Heart right ventricle (tissue), 16 donors: ENCODE results near the gene NAGS. TPM values are rescaled to one million over a fixed set of nuclear protein-coding genes. Genes with fewer than 3 reads are reported as not detected.
"Not testable (repeated sequence)": the region's sequence is repeated elsewhere in the genome, so short reads cannot be mapped to it uniquely, and the experiment has no call there.

Experiments used
- ATAC-seq, 8 donors: fragments of 200-7000 bp; cut with Tn5 transposase; one replicate each; pipeline ENCODE4 v1.9.1; 2020; ENCODE audit warnings: mild to moderate bottlenecking in 8 of 8, moderate library complexity in 8 of 8, moderate number of reproducible peaks in 1 of 8
- DNase-seq, 2 donors: peaks; one replicate each; pipeline ENCODE4 v3.0.0-alpha.2; 2020
- H3K27ac ChIP-seq, 10 donors: fragments of 200-600 bp; sonication (generic) in 2 of 10; one replicate each; pipeline versions ENCODE4 v1.5.0 to v1.8.0; 2020 to 2022; ENCODE audit warnings: mild to moderate bottlenecking in 3 of 10
- H3K27me3 ChIP-seq, 7 donors: fragments of 200-600 bp; one replicate each; pipeline ENCODE4 v1.8.0; 2021 to 2022; ENCODE audit warnings: mild to moderate bottlenecking in 2 of 7
- H3K36me3 ChIP-seq, 9 donors: fragments of 200-600 bp; sonication (generic) in 1 of 9; one replicate each; pipeline versions ENCODE4 v1.5.0 to v1.8.0; 2020 to 2022; ENCODE audit warnings: mild to moderate bottlenecking in 2 of 9
- H3K4me1 ChIP-seq, 9 donors: fragments of 200-600 bp; sonication (generic) in 1 of 9; one replicate each; pipeline versions ENCODE4 v1.5.0 to v1.8.0; 2020 to 2022; ENCODE audit warnings: mild to moderate bottlenecking in 4 of 9
- H3K4me3 ChIP-seq, 10 donors: fragments of 200-600 bp; sonication (generic) in 2 of 10; one replicate each; pipeline versions ENCODE4 v1.5.0 to v1.8.0; 2020 to 2022; ENCODE audit warnings: mild to moderate bottlenecking in 7 of 10, moderate library complexity in 2 of 10
- H3K9me3 ChIP-seq, 11 donors: fragments of 200-600 bp in 10 of 11; sonication (generic) in 2 of 11; one replicate each; pipeline versions ENCODE4 v1.5.0 to v1.8.0; 2013 to 2022; ENCODE audit warnings: mild to moderate bottlenecking in 2 of 11, control low read depth in 1 of 11, moderate library complexity in 1 of 11
- WGBS, 2 donors: extraction: QIAGEN DNeasy Blood & Tissue Kit; methylation state at CpG; one replicate each; pipeline ENCODE4 v1.1.7; 2013; ENCODE audit warnings: inconsistent platforms in 1 of 2; 5-methylcytosine and 5-hydroxymethylcytosine counted together
- intact Hi-C, 10 donors: fragments of 100-400 bp; cut with DNase I; formaldehyde crosslinking; loops; one replicate each; pipeline versions ENCODE4 v1.11.1 to v1.14.2; 2022
- polyA plus RNA-seq, 2 donors: library from polyadenylated mRNA; stranded (reverse); fragments of 200-250 nt; gene quantifications; one replicate each; pipeline ENCODE4 v1.2.3, GENCODE V29; 2013
- total RNA-seq, 10 donors: library from RNA; stranded (reverse); fragmentation: NEBNext Ultra II Directional in 3 of 10; extraction: Animal tissue kit (Norgen Biotek cat#: 25700) in 3 of 10; gene quantifications; one replicate each; pipeline versions ENCODE4 v1.2.1 to v1.2.4, GENCODE V29; 2021 to 2023
- TF ChIP-seq, protein P1 (sequence below), 9 donors: fragments of 200-600 bp; sonication (generic) in 2 of 9; IDR thresholded peaks; one replicate each; pipeline versions ENCODE4 v1.5.0 to v1.8.0; 2021 to 2022; ENCODE audit warnings: antibody characterized with exemption in 9 of 9, mild to moderate bottlenecking in 5 of 9, moderate library complexity in 1 of 9
- donor health status: Arrhythmogenic right ventricular cardiomyopathy.
- donor health status: ischemic (EF 13 %, LVEDD 7.1; RV severe dilation, severe dysfunction).
- donor health status: healthy with polysubstance abuse.
- donor health status: DM: no; HTN: yes; CAD: no.
- donor health status: DM: no; HTN: no; CAD: no.
- donor health status: ischemic (EF 25% LVEDD 6.9; RV normal size, moderate dysfunction).
- donor health status: ischemic (EF 25% LVEDD 5.7; RV mildly dilated, moderate dysfunction).
- donor health status: healthy.
- donor health status: DM: yes; HTN: yes; CAD: no.
- donor health status: Ischemic cardiomyopathy.
- donor health status: ischemic (EF 35%, LVEDD 5.7; RV mildly dilated, moderate dysfunction).
- donor health status: nonischemic (EF 11% LVEDD 7.7; RV severe dilation, severe dysfunction).
- donor health status: DM: yes; HTN: yes; CAD: no.
- donor health status: PGD.
- donor health status: ischemic (EF 29% LVEDD 5.4; RV normal size, mild dysfunction).
- donor health status: nonischemic (EF 23%, LVEDD 6.1; RV moderate dilation, normal function).

Gene NAGS
- total and polyA plus RNA-seq, 12 donors, result 0.30 to 0.86 (median 0.53) TPM

DNA sequence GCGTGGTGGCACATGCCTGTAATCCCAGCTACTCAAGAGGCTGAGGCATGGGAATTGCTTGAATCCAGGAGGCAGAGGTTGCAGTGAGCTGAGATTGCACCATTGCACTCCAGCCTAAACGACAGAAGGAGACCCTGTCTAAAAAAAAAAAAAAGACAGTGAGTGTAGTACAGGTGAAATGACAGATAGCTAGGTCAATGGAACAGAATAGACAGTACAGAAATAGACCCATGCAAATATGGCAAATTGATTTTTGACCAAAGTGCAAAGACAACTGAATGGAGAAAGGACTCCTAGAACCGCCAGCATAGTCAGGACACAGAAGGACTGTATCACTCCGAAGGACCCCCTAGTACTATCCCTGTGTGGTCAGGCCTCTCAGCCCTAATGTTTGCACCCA lies 34.1 kb upstream of the NAGS start:
- no peaks in the 10 kb centered on the region for H3K4me1 ChIP-seq
- WGBS, 2 donors, result 82 to 83% methylated on average over 4 of the region's 4 CpGs
- H3K27me3 ChIP-seq, result peaks cover 0 to 21% (median 4%) of the 10 kb centered on the region in 7 donors
- no peaks in the 10 kb centered on the region for H3K36me3 ChIP-seq
- TF ChIP-seq, protein P1, sequence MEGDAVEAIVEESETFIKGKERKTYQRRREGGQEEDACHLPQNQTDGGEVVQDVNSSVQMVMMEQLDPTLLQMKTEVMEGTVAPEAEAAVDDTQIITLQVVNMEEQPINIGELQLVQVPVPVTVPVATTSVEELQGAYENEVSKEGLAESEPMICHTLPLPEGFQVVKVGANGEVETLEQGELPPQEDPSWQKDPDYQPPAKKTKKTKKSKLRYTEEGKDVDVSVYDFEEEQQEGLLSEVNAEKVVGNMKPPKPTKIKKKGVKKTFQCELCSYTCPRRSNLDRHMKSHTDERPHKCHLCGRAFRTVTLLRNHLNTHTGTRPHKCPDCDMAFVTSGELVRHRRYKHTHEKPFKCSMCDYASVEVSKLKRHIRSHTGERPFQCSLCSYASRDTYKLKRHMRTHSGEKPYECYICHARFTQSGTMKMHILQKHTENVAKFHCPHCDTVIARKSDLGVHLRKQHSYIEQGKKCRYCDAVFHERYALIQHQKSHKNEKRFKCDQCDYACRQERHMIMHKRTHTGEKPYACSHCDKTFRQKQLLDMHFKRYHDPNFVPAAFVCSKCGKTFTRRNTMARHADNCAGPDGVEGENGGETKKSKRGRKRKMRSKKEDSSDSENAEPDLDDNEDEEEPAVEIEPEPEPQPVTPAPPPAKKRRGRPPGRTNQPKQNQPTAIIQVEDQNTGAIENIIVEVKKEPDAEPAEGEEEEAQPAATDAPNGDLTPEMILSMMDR (IDR thresholded peaks at IDR 0.05), result no peak
- no peak overlapping the region for H3K27ac ChIP-seq
- ATAC-seq, result no peak
- no peak overlapping the region for H3K4me3 ChIP-seq
- intact Hi-C loops, result no loop called here
- H3K9me3 ChIP-seq, result no peaks in the 10 kb centered on the region
- DNase-seq, result no peak

- intact Hi-C loops, H3K9me3 ChIP-seq: not testable (repeated sequence)
- WGBS, 2 donors, result 46 to 47% methylated on average over 2 of the region's 2 CpGs
Measured at GRCh38 chr17:43971436-43971835, 33.0 kb upstream of the NAGS start.

DNA sequence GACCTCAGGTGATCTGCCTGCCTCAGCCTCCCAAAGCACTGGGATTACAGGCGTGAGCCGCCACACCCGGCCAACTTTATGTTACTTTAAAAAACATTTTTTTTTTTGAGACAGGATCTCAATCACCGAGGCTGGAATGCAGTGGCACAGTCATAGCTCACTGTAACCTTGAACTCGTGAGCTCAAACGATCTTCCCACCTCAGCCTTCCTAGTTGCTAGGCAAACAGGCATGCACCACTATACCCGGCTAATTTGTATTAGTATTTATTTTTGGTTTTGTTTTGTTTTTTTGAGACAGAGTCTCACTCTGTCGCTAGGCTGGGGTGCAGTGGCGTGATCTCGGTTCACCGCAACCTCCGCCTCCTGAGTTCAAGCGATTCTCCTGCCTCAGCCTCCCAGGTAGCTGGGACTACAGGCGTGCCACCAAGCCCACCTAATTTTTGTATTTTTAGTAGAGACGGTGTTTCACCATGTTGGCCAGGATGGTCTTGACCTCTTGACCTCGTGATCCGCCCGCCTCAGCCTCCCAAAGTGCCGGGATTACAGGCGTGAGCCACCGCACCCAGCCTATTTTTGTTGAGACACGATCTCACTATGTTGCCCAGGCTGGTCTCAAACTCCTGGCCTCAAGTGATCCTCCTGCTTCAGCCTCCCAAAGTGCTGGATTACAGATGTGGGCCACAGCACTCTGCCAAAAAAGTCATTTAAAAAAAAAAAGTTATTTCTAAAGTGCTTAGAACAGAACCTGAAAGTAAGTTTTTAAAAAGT lies 31.8 kb upstream of the NAGS start:
- H3K27ac ChIP-seq, H3K4me1 ChIP-seq, DNase-seq, H3K4me3 ChIP-seq, H3K36me3 ChIP-seq, H3K9me3 ChIP-seq, ATAC-seq, intact Hi-C loops: not testable (repeated sequence)
- H3K27me3 ChIP-seq, result peaks cover 0 to 21% (median 9%) of the 10 kb centered on the region in 7 donors
- 87 to 90% methylated on average over 22 of the region's 22 CpGs for WGBS, 2 donors

More at GRCh38 chr17:43971436-43971835, 33.0 kb upstream of the NAGS start:
- not testable (repeated sequence) for H3K4me1 ChIP-seq, H3K4me3 ChIP-seq, H3K27ac ChIP-seq, ATAC-seq, H3K36me3 ChIP-seq, DNase-seq
- H3K27me3 ChIP-seq, result peaks cover 0 to 21% (median 4%) of the 10 kb centered on the region in 7 donors

GRCh38 chr17:43974382-43975266 lies 29.8 kb upstream of the NAGS start:
- Histone ChIP-seq H3K27me3 (peaks cover 0 to 21% (median 9%) of the 10 kb centered on the region in 7 donors), H3K36me3 (no peaks in the 10 kb centered on the region), H3K9me3 (no peaks in the 10 kb centered on the region), H3K4me3 (no peak overlapping the region), H3K27ac (no peak overlapping the region), H3K4me1 (no peaks in the 10 kb centered on the region)
- intact Hi-C loops, result no loop called here
- 61 to 64% methylated on average over 14 of the region's 14 CpGs for WGBS, 2 donors
- DNase-seq (no peak), ATAC-seq (no peak)
- TF ChIP-seq, protein P1 (IDR thresholded peaks at IDR 0.05), result no peak

DNA sequence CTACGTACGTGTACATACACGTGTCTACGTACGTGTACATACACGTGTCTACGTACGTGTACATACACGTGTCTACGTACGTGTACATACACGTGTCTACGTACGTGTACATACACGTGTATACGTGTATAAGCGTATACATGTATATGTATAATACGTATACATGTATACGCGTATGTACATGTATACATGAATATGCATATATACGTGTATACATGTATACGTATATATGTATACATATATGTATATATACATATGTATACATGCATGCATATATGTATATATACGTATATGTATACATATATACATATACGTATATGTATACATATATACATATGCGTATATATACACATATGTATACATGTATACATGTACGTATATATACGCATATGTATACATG lies 28.5 kb upstream of the NAGS start:
- intact Hi-C loops, result no loop called here
- TF ChIP-seq, protein P1 (IDR thresholded peaks at IDR 0.05), result no peak
- WGBS, 2 donors, result 78 to 90% methylated on average over 14 to 22 of the region's 27 CpGs
- no peaks in the 10 kb centered on the region for H3K9me3 ChIP-seq
- H3K36me3 ChIP-seq, result no peaks in the 10 kb centered on the region
- ATAC-seq (no peak), DNase-seq (no peak)
- H3K4me3 ChIP-seq, result no peak overlapping the region
- H3K27me3 ChIP-seq, result peaks cover 0 to 26% (median 9%) of the 10 kb centered on the region in 7 donors
- no peak overlapping the region for H3K27ac ChIP-seq
- H3K4me1 ChIP-seq, result no peaks in the 10 kb centered on the region
